Osteocyte (in vitro differentiated cells): ENCODE measurements around the gene CARMIL1. TPM values are rescaled to one million over a fixed set of nuclear protein-coding genes. Genes with fewer than 3 reads are reported as not detected.

ENCODE experiments used
- DNase-seq: peaks from one replicate; pipeline ENCODE4 v3.0.0; 2021; ENCODE audit warnings: mixed read lengths; ENCODE audit not compliant: unreplicated experiment; ENCODE audit errors: extremely low spot score
- H3K27ac Mint-ChIP-seq: one replicate; pipeline ENCODE4 v1.8.0; 2021; ENCODE audit warnings: mild to moderate bottlenecking, mixed read lengths; ENCODE audit not compliant: unreplicated experiment
- H3K27me3 Mint-ChIP-seq: one replicate; pipeline ENCODE4 v1.8.0; 2021; ENCODE audit warnings: mixed read lengths; ENCODE audit not compliant: unreplicated experiment
- H3K36me3 Mint-ChIP-seq: one replicate; pipeline ENCODE4 v1.8.0; 2021; ENCODE audit warnings: mixed read lengths; ENCODE audit not compliant: unreplicated experiment
- H3K4me1 Mint-ChIP-seq: one replicate; pipeline ENCODE4 v1.8.0; 2021; ENCODE audit warnings: mixed read lengths; ENCODE audit not compliant: unreplicated experiment
- H3K4me3 Mint-ChIP-seq: one replicate; pipeline ENCODE4 v1.8.0; 2021; ENCODE audit warnings: mild to moderate bottlenecking, moderate library complexity, mixed read lengths; ENCODE audit not compliant: unreplicated experiment
- H3K9me3 Mint-ChIP-seq: one replicate; pipeline ENCODE4 v1.8.0; 2021; ENCODE audit warnings: mixed read lengths; ENCODE audit not compliant: unreplicated experiment
- total RNA-seq: library from RNA; stranded (reverse); gene quantifications from 2 replicates; pipeline ENCODE4 v1.2.1, GENCODE V29; 2021
- TF ChIP-seq, protein P1 (sequence below): fragments of 200-600 bp; sonication (generic); IDR thresholded peaks from 2 replicates; pipeline ENCODE4 v1.5.0; 2021; ENCODE audit warnings: antibody characterized with exemption, mild to moderate bottlenecking, moderate library complexity

The CARMIL1 gene
- total RNA-seq, 1 donor from 2014 or later: 14.9 TPM

DNA sequence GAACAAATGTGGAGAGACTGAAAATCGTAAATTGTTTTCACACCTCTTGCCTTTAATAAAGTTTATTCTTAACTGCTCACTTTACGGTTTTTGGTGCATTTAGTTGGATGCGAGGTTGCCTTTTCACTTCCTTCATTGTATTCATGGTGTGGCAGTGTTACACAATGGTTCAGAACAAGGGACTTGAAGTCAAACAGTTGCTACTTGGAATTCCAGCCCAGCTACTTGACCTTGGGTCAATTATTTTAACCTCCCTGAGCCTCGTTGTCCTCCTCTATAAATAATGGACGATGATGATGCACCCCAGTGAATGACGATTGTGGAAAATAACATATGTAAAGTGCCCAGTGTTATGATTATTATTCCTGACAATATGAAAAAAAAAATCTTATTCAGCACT is 72.3 kb downstream of the CARMIL1 start:
- Mint-ChIP-seq H3K36me3 (no peaks in the 10 kb centered on the region), H3K9me3 (no peaks in the 10 kb centered on the region), H3K4me3 (no peak overlapping the region), H3K4me1 (peaks cover 29% of the 10 kb centered on the region), H3K27me3 (no peaks in the 10 kb centered on the region), H3K27ac (no peak overlapping the region)
- DNase-seq: no peak
- TF ChIP-seq, protein P1, sequence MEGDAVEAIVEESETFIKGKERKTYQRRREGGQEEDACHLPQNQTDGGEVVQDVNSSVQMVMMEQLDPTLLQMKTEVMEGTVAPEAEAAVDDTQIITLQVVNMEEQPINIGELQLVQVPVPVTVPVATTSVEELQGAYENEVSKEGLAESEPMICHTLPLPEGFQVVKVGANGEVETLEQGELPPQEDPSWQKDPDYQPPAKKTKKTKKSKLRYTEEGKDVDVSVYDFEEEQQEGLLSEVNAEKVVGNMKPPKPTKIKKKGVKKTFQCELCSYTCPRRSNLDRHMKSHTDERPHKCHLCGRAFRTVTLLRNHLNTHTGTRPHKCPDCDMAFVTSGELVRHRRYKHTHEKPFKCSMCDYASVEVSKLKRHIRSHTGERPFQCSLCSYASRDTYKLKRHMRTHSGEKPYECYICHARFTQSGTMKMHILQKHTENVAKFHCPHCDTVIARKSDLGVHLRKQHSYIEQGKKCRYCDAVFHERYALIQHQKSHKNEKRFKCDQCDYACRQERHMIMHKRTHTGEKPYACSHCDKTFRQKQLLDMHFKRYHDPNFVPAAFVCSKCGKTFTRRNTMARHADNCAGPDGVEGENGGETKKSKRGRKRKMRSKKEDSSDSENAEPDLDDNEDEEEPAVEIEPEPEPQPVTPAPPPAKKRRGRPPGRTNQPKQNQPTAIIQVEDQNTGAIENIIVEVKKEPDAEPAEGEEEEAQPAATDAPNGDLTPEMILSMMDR: no peak

GRCh38 chr6:25352285-25352684 is 73.1 kb downstream of the CARMIL1 start:
- Mint-ChIP-seq H3K9me3 (no peaks in the 10 kb centered on the region), H3K27ac (peak overlapping the region; percentile 32), H3K27me3 (no peaks in the 10 kb centered on the region), H3K4me3 (no peak overlapping the region), H3K36me3 (no peaks in the 10 kb centered on the region), H3K4me1 (peaks cover 33% of the 10 kb centered on the region)
- TF ChIP-seq, protein P1: no peak
- DNase-seq: no peak

- Mint-ChIP-seq H3K4me1 (peaks cover 45% of the 10 kb centered on the region), H3K4me3 (no peak overlapping the region), H3K9me3 (no peaks in the 10 kb centered on the region), H3K27ac (no peak overlapping the region), H3K36me3 (no peaks in the 10 kb centered on the region), H3K27me3 (no peaks in the 10 kb centered on the region)
- TF ChIP-seq, protein P1: no peak
- DNase-seq: no peak
Observed at GRCh38 chr6:25354078-25354932, 75.1 kb downstream of the CARMIL1 start.

DNA sequence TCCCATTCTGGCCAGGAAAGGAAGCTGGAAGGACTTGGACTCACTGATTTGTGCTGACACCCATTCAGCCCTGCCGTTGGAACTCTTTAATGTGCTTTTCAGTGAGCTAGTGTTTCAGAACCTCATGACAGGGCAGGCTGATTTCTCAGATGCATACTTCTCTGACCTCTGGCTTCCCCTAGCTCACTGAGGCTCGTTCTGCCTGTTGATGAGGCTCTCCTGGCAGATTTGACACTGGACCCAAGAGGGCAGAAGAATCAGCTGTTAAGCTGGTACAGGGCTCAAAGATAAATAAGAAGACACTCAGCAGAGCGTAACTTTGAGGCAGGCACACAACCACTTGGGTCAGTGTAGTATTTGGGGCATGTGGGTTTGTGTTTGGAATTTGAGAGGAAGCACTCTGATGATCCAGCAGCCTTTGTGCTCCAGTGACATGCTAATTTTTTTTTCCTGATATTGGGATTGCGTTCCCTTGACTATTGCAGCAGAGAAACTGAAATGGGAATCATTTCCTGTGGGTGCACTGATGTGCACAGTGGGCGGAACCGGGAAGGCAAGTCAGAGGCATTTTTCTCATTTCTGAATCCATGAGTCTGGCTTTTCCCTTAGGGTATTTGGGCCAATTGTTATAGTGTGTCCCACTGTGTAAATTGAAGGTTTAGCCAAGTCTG is 80.2 kb downstream of the CARMIL1 start:
- peak overlapping the region; percentile 97 for H3K27ac Mint-ChIP-seq
- DNase-seq: no peak
- TF ChIP-seq, protein P1: no peak
- peak overlapping the region; percentile 69 for H3K4me3 Mint-ChIP-seq
- no peaks in the 10 kb centered on the region for H3K36me3 Mint-ChIP-seq
- H3K9me3 Mint-ChIP-seq: no peaks in the 10 kb centered on the region
- no peaks in the 10 kb centered on the region for H3K27me3 Mint-ChIP-seq
- H3K4me1 Mint-ChIP-seq: peaks cover 44% of the 10 kb centered on the region

DNA sequence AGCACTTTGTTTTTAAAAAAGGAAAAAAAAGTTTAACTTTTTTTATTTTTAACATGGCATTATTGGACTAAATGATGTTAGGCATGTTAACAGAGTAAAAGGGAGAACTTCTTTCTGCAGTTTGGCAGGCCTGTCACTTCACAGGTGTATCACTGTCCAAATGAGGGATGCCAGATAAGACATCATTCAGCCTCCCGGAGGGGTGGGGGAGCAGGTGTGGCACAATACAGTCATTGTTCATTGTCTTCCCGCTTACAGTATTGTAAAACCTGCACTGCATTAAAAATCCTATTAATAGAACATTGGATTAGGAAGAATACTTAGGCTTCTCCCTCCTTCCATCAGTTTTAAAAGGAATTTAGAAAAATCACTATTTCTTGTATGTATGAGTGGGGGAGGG is 80.7 kb downstream of the CARMIL1 start:
- Mint-ChIP-seq H3K4me3 (peak overlapping the region; percentile 12), H3K27ac (peak overlapping the region; percentile 97)
- TF ChIP-seq, protein P1: no peak

More for the DNA sequence above, 80.7 kb downstream of the CARMIL1 start:
- no peaks in the 10 kb centered on the region for H3K36me3 Mint-ChIP-seq
- H3K9me3 Mint-ChIP-seq: no peaks in the 10 kb centered on the region
- DNase-seq: no peak
- H3K27me3 Mint-ChIP-seq: no peaks in the 10 kb centered on the region
- peaks cover 40% of the 10 kb centered on the region for H3K4me1 Mint-ChIP-seq
